Osteocyte (in vitro differentiated cells): ENCODE results near the gene TMEM220. TPM values are rescaled to one million over a fixed set of nuclear protein-coding genes. Genes with fewer than 3 reads are reported as not detected.
"Not testable (repeated sequence)": the region's sequence is repeated elsewhere in the genome, so short reads cannot be mapped to it uniquely, and the experiment has no call there.

Source experiments
- DNase-seq: peaks from one replicate; pipeline ENCODE4 v3.0.0; 2021; ENCODE audit warnings: mixed read lengths; ENCODE audit not compliant: unreplicated experiment; ENCODE audit errors: extremely low spot score
- H3K27ac Mint-ChIP-seq: one replicate; pipeline ENCODE4 v1.8.0; 2021; ENCODE audit warnings: mild to moderate bottlenecking, mixed read lengths; ENCODE audit not compliant: unreplicated experiment
- H3K27me3 Mint-ChIP-seq: one replicate; pipeline ENCODE4 v1.8.0; 2021; ENCODE audit warnings: mixed read lengths; ENCODE audit not compliant: unreplicated experiment
- H3K36me3 Mint-ChIP-seq: one replicate; pipeline ENCODE4 v1.8.0; 2021; ENCODE audit warnings: mixed read lengths; ENCODE audit not compliant: unreplicated experiment
- H3K4me1 Mint-ChIP-seq: one replicate; pipeline ENCODE4 v1.8.0; 2021; ENCODE audit warnings: mixed read lengths; ENCODE audit not compliant: unreplicated experiment
- H3K4me3 Mint-ChIP-seq: one replicate; pipeline ENCODE4 v1.8.0; 2021; ENCODE audit warnings: mild to moderate bottlenecking, moderate library complexity, mixed read lengths; ENCODE audit not compliant: unreplicated experiment
- H3K9me3 Mint-ChIP-seq: one replicate; pipeline ENCODE4 v1.8.0; 2021; ENCODE audit warnings: mixed read lengths; ENCODE audit not compliant: unreplicated experiment
- total RNA-seq: library from RNA; stranded (reverse); gene quantifications from 2 replicates; pipeline ENCODE4 v1.2.1, GENCODE V29; 2021
- TF ChIP-seq, protein P1 (sequence below): fragments of 200-600 bp; sonication (generic); IDR thresholded peaks from 2 replicates; pipeline ENCODE4 v1.5.0; 2021; ENCODE audit warnings: antibody characterized with exemption, mild to moderate bottlenecking, moderate library complexity

The TMEM220 gene
- total RNA-seq, 1 donor from 2014 or later = 6.8 TPM

DNA sequence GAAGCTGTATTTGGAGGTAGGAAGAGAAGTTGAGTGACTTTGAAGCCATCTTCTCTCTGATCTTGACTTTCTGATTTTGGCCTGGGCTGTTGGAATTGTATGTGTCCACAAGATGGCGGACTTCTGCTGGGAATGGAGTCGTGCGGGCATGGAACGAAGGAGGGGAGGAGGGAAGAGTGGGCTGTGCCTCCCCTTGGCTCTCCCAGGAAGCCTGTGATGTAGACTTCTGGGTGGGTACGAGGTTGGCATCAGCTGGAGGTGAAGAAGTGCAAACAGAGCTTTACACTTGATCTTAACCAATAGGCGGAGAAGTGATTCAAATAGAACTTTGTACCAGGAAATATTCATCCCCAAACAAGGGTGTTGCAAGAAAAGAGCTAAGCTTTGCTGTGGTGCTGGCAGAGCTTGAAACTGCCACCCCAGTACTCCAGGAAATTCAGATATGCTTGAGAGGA, 7.4 kb upstream of the TMEM220 start:
- DNase-seq = no peak
- no peaks in the 10 kb centered on the region for H3K36me3 Mint-ChIP-seq
- no peak overlapping the region for H3K4me3 Mint-ChIP-seq
- H3K27me3 Mint-ChIP-seq = peaks cover 15% of the 10 kb centered on the region
- no peak overlapping the region for H3K27ac Mint-ChIP-seq
- H3K4me1 Mint-ChIP-seq = peaks cover 3% of the 10 kb centered on the region
- TF ChIP-seq, protein P1, sequence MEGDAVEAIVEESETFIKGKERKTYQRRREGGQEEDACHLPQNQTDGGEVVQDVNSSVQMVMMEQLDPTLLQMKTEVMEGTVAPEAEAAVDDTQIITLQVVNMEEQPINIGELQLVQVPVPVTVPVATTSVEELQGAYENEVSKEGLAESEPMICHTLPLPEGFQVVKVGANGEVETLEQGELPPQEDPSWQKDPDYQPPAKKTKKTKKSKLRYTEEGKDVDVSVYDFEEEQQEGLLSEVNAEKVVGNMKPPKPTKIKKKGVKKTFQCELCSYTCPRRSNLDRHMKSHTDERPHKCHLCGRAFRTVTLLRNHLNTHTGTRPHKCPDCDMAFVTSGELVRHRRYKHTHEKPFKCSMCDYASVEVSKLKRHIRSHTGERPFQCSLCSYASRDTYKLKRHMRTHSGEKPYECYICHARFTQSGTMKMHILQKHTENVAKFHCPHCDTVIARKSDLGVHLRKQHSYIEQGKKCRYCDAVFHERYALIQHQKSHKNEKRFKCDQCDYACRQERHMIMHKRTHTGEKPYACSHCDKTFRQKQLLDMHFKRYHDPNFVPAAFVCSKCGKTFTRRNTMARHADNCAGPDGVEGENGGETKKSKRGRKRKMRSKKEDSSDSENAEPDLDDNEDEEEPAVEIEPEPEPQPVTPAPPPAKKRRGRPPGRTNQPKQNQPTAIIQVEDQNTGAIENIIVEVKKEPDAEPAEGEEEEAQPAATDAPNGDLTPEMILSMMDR = peak; percentile 80
- H3K9me3 Mint-ChIP-seq = no peaks in the 10 kb centered on the region

DNA sequence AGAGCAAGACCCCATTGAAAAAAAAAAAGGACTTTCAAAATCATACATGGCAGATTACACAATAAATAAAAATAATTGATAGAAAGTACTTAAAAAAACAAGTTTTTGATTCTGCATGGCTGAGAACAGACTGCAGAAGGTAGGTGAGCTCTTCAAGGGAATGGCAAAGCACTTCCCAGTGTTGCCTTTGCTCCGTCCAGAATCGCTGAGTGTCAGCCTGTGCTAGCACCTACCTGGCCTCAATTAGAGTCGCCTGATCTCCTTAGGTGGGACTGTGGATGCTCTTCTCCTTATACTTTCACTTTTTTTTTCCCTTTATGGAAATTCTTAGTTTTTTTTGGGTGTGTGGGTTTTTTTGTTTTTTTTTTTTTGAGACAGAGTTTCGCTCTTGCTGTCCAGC, 6.0 kb upstream of the TMEM220 start:
- H3K4me3 Mint-ChIP-seq = no peak overlapping the region
- H3K4me1 Mint-ChIP-seq = peaks cover 7% of the 10 kb centered on the region
- H3K27me3 Mint-ChIP-seq = peaks cover 13% of the 10 kb centered on the region
- DNase-seq = no peak
- H3K27ac Mint-ChIP-seq = no peak overlapping the region
- TF ChIP-seq, protein P1 = no peak
- H3K9me3 Mint-ChIP-seq = no peaks in the 10 kb centered on the region
- H3K36me3 Mint-ChIP-seq = no peaks in the 10 kb centered on the region

GRCh38 chr17:10735251-10735650, 5.4 kb upstream of the TMEM220 start:
- Mint-ChIP-seq H3K36me3 (no peaks in the 10 kb centered on the region), H3K27me3 (peaks cover 11% of the 10 kb centered on the region), H3K4me3 (no peak overlapping the region), H3K4me1 (peaks cover 12% of the 10 kb centered on the region), H3K9me3 (no peaks in the 10 kb centered on the region), H3K27ac (no peak overlapping the region)
- TF ChIP-seq, protein P1 = no peak
- no peak for DNase-seq

GRCh38 chr17:10733666-10734065, 3.8 kb upstream of the TMEM220 start:
- TF ChIP-seq, protein P1 = no peak
- peaks cover 4% of the 10 kb centered on the region for H3K27me3 Mint-ChIP-seq
- peak; percentile 57 for DNase-seq
- no peaks in the 10 kb centered on the region for H3K9me3 Mint-ChIP-seq
- no peaks in the 10 kb centered on the region for H3K36me3 Mint-ChIP-seq
- peaks cover 17% of the 10 kb centered on the region for H3K4me1 Mint-ChIP-seq
- no peak overlapping the region for H3K27ac Mint-ChIP-seq
- H3K4me3 Mint-ChIP-seq = no peak overlapping the region

DNA sequence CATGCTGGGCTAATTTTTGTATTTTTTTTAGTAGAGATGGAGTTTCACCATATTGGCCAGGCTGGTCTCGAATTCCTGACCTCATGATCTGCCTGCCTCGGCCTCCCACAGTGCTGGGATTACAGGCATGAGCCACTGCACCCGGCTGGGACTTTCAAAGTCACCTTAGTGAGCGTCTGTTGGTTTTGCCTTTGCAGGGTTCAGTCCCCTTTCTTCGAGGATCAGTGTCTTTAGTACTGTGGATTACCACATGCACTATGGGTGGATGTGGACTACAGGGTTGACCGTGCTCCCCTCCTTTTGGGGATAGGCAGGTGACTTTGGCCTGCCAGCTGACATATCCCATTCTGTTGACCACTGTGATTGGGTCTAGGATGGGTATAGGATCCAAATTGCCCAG, 2.3 kb upstream of the TMEM220 start:
- not testable (repeated sequence) for H3K36me3 Mint-ChIP-seq, H3K27me3 Mint-ChIP-seq, H3K27ac Mint-ChIP-seq, H3K9me3 Mint-ChIP-seq, H3K4me3 Mint-ChIP-seq
- peak; percentile 51 for DNase-seq
- H3K4me1 Mint-ChIP-seq = peaks cover 15% of the 10 kb centered on the region

GRCh38 chr17:10731408-10731879, 1.6 kb upstream of the TMEM220 start:
- Mint-ChIP-seq H3K9me3 (no peaks in the 10 kb centered on the region), H3K36me3 (no peaks in the 10 kb centered on the region), H3K27ac (no peak overlapping the region), H3K27me3 (peaks cover 2% of the 10 kb centered on the region), H3K4me1 (peaks cover 14% of the 10 kb centered on the region), H3K4me3 (peak overlapping the region; percentile 69)
- peak; percentile 49 for DNase-seq
- TF ChIP-seq, protein P1 = no peak

- H3K9me3 Mint-ChIP-seq, H3K36me3 Mint-ChIP-seq, H3K27me3 Mint-ChIP-seq: not testable (repeated sequence)
- peak; percentile 73 for DNase-seq
- Mint-ChIP-seq H3K4me3 (peak overlapping the region; percentile 90), H3K4me1 (peaks cover 14% of the 10 kb centered on the region), H3K27ac (peak overlapping the region; percentile 96)
Observed at GRCh38 chr17:10730247-10730646, 424 bp upstream of the TMEM220 start.
